ENCODE data around the gene TAAR1. TPM values are rescaled to one million over a fixed set of nuclear protein-coding genes. Genes with fewer than 3 reads are reported as not detected.

TAAR1 gene
- total RNA-seq, 1 experiment from 2014 or later, result not detected

DNA sequence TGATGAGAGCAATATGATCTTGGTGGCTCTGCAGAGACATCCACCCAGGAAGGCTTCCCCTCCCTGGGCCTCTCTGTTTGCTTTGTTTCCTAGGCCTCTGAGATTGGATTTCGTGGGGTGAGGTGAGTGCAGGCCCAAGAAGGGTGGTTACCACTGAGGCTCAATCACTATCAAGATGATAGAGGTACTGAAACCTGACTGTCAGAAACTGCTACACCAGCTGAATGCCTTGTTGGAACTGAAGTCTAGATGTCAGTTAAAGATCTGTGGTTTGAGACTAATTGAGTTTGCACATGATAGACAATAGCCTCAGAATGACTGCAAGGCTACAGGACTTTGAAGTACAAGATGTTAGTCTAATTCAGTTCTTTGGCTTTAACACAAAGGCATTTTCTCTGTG is 39.6 kb upstream of the TAAR1 start:
- H2BK5ac ChIP-seq (ENCODE audit: insufficient read length, low read length), result no peak overlapping the region
- H2AFZ ChIP-seq (ENCODE audit: low read length), result no peak overlapping the region
- no peak overlapping the region for H2BK12ac ChIP-seq (ENCODE audit: insufficient read length, low read depth, low read length)
- peaks cover 0 to 4% of the 10 kb centered on the region in 2 experiments; a peak in 2 of 4 replicates for H3K4me1 Mint-ChIP-seq
- no peak overlapping the region for H3K4me2 ChIP-seq (ENCODE audit: insufficient read depth, insufficient read length, low read length)
- no CpG with 5 or more reads among the region's 1 CpG for WGBS (ENCODE audit: extremely low coverage, insufficient read length, low lambda C conversion rate)
- H4K20me1 ChIP-seq (ENCODE audit: control insufficient read depth, insufficient read depth, insufficient read length), result no peaks in the 10 kb centered on the region
- H3K27me3 Mint-ChIP-seq (ENCODE audit: low read depth), result no peaks in the 10 kb centered on the region
- no peak overlapping the region for H3K18ac ChIP-seq (ENCODE audit: insufficient read length, low read depth, low read length)
- H3K9ac ChIP-seq (ENCODE audit: extremely low read depth, insufficient read length, low read length), result no peak overlapping the region
- no peak overlapping the region for H4K8ac ChIP-seq (replicated peaks; ENCODE audit: insufficient read length, low read depth, low read length)
- no peaks in the 10 kb centered on the region for H3K27me3 ChIP-seq (ENCODE audit: insufficient read depth, low read length)
- no peaks in the 10 kb centered on the region for H3K4me1 ChIP-seq (ENCODE audit: insufficient read depth, low read length)
- no peak overlapping the region for H2BK120ac ChIP-seq (ENCODE audit: low read depth, low read length, poor library complexity, severe bottlenecking)
- no peak for DNase-seq
- H3K9me3 Mint-ChIP-seq, result peaks cover 10 to 12% of the 10 kb centered on the region in 2 experiments
- no peak overlapping the region for H3K4me3 Mint-ChIP-seq
- H3K27ac ChIP-seq (ENCODE audit: insufficient read length, low read depth, low read length), result no peak overlapping the region
- no peak overlapping the region for H3T11ph ChIP-seq (ENCODE audit: low read length)
- no peak overlapping the region for H4K91ac ChIP-seq (ENCODE audit: insufficient read length, low read depth, low read length)
- no peaks in the 10 kb centered on the region for H3K23me2 ChIP-seq (ENCODE audit: insufficient read length, low read depth, low read length, poor library complexity, severe bottlenecking)
- no peak overlapping the region for H3K4ac ChIP-seq (ENCODE audit: low read depth, low read length)
- no peaks in the 10 kb centered on the region for H3K79me1 ChIP-seq (ENCODE audit: insufficient read depth, low read depth, low read length, poor library complexity, severe bottlenecking)
- H3K36me3 Mint-ChIP-seq (ENCODE audit: insufficient read depth in 1 of 3, low read depth in 3 of 3), result peaks cover 4 to 11% (median 5%) of the 10 kb centered on the region in 3 experiments; a peak in 3 of 7 replicates
- no peak overlapping the region for H2BK15ac ChIP-seq (ENCODE audit: low read depth, low read length)
- H2AK5ac ChIP-seq (ENCODE audit: insufficient read length, low read length), result no peak overlapping the region
- H3K14ac ChIP-seq (ENCODE audit: insufficient read depth, low read length), result no peak overlapping the region
- H3K27ac Mint-ChIP-seq, result no peak overlapping the region
- no peaks in the 10 kb centered on the region for H3K79me2 ChIP-seq (ENCODE audit: insufficient read depth, low read length)
- H3K9me3 ChIP-seq (ENCODE audit: control insufficient read depth, low read depth, low read length), result no peaks in the 10 kb centered on the region
- H4K5ac ChIP-seq (ENCODE audit: insufficient read length, low read depth, low read length), result no peak overlapping the region
- no peak overlapping the region for H2BK20ac ChIP-seq (ENCODE audit: low read depth, low read length, poor library complexity, severe bottlenecking)
- no peak overlapping the region for H3K23ac ChIP-seq (ENCODE audit: insufficient read length, low read depth, low read length)
- TF ChIP-seq, protein P1, sequence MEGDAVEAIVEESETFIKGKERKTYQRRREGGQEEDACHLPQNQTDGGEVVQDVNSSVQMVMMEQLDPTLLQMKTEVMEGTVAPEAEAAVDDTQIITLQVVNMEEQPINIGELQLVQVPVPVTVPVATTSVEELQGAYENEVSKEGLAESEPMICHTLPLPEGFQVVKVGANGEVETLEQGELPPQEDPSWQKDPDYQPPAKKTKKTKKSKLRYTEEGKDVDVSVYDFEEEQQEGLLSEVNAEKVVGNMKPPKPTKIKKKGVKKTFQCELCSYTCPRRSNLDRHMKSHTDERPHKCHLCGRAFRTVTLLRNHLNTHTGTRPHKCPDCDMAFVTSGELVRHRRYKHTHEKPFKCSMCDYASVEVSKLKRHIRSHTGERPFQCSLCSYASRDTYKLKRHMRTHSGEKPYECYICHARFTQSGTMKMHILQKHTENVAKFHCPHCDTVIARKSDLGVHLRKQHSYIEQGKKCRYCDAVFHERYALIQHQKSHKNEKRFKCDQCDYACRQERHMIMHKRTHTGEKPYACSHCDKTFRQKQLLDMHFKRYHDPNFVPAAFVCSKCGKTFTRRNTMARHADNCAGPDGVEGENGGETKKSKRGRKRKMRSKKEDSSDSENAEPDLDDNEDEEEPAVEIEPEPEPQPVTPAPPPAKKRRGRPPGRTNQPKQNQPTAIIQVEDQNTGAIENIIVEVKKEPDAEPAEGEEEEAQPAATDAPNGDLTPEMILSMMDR (conservative IDR thresholded peaks at IDR 0.05), result no peak
- H3K56ac ChIP-seq (ENCODE audit: insufficient read length, low read depth, low read length), result no peak overlapping the region
